Liver (tissue), 9 donors: ENCODE measurements around the gene KCNJ10. TPM values are rescaled to one million over a fixed set of nuclear protein-coding genes. Genes with fewer than 3 reads are reported as not detected.

Experiments
- DNase-seq: peaks from one replicate; pipeline ENCODE4 v3.0.0-alpha.2; 2017; ENCODE audit warnings: low spot score
- H3K27ac ChIP-seq, 2 donors: one replicate each; pipeline ENCODE4 v1.7.0; 2013; ENCODE audit warnings: inconsistent platforms in 2 of 2, low read length in 2 of 2, control low read depth in 1 of 2, low read depth in 1 of 2, mild to moderate bottlenecking in 1 of 2
- H3K27me3 ChIP-seq, 4 donors: one replicate each; pipeline versions ENCODE4 v1.6.1 to v1.7.0; 2013; ENCODE audit warnings: low read length in 3 of 4, inconsistent platforms in 1 of 4, mild to moderate bottlenecking in 1 of 4, moderate library complexity in 1 of 4; ENCODE audit not compliant: control insufficient read depth in 4 of 4, insufficient read depth in 4 of 4
- H3K36me3 ChIP-seq, 4 donors: one replicate each; pipeline versions ENCODE4 v1.6.1 to v1.7.0; 2013; ENCODE audit warnings: low read length in 3 of 4, mild to moderate bottlenecking in 3 of 4, low read depth in 1 of 4, moderate library complexity in 1 of 4; ENCODE audit not compliant: control insufficient read depth in 4 of 4, insufficient read depth in 3 of 4
- H3K4me1 ChIP-seq, 4 donors: one replicate each; pipeline versions ENCODE4 v1.6.1 to v1.7.0; 2013; ENCODE audit warnings: low read length in 3 of 4, mild to moderate bottlenecking in 3 of 4, moderate library complexity in 1 of 4; ENCODE audit not compliant: control insufficient read depth in 4 of 4, insufficient read depth in 4 of 4
- H3K4me3 ChIP-seq, 3 donors: one replicate each; pipeline versions ENCODE4 v1.6.1 to v1.7.0; 2013; ENCODE audit warnings: low read length in 3 of 3, control low read depth in 1 of 3, low read depth in 1 of 3, mild to moderate bottlenecking in 1 of 3
- H3K9ac ChIP-seq, 2 donors: one replicate each; pipeline ENCODE4 v1.7.0; 2013; ENCODE audit warnings: low read length in 2 of 2, mild to moderate bottlenecking in 2 of 2, moderate library complexity in 2 of 2, control low read depth in 1 of 2, low read depth in 1 of 2
- H3K9me3 ChIP-seq, 4 donors: one replicate each; pipeline versions ENCODE4 v1.6.1 to v1.7.0; 2013; ENCODE audit warnings: low read length in 3 of 4; ENCODE audit not compliant: control insufficient read depth in 4 of 4
- ATF3 ChIP-seq: IDR thresholded peaks from 2 replicates; pipeline ENCODE4 v1.6.1; 2016; ENCODE audit warnings: antibody characterized with exemption
- CTCF ChIP-seq: fragments of 150-350 bp; IDR thresholded peaks from 2 replicates; pipeline ENCODE4 v1.5.1; 2017; ENCODE audit warnings: improper control_type of control experiment, low read depth, low read length; ENCODE audit not compliant: missing input control
- HNF4A ChIP-seq, 2 donors: conservative IDR thresholded peaks; 2 replicates each; pipeline ENCODE4 v1.6.1; 2016; ENCODE audit warnings: antibody characterized with exemption in 2 of 2, mild to moderate bottlenecking in 2 of 2
- JUND ChIP-seq, 2 donors: IDR thresholded peaks; 2 replicates each; pipeline ENCODE4 v1.6.1; 2016; ENCODE audit warnings: antibody characterized with exemption in 2 of 2
- MAX ChIP-seq: IDR thresholded peaks from 2 replicates; pipeline ENCODE4 v1.6.1; 2016; ENCODE audit warnings: antibody characterized with exemption
- NR2F2 ChIP-seq: IDR thresholded peaks from 2 replicates; pipeline ENCODE4 v1.6.1; 2016; ENCODE audit warnings: antibody characterized with exemption
- RAD21 ChIP-seq, 2 donors: IDR thresholded peaks; 2 replicates each; pipeline ENCODE4 v1.6.1; 2016; ENCODE audit warnings: antibody characterized with exemption in 2 of 2, mild to moderate bottlenecking in 2 of 2
- REST ChIP-seq: IDR thresholded peaks from 2 replicates; pipeline ENCODE4 v1.6.1; 2016; ENCODE audit warnings: antibody characterized with exemption, mild to moderate bottlenecking
- RXRA ChIP-seq, 2 donors: IDR thresholded peaks; 2 replicates each; pipeline ENCODE4 v1.6.1; 2017 to 2018; ENCODE audit warnings: antibody characterized with exemption in 2 of 2, mild to moderate bottlenecking in 1 of 2
- WGBS: extraction: QIAGEN DNeasy Blood & Tissue Kit; methylation state at CpG from one replicate; pipeline ENCODE4 v1.1.7; 2013; 5-methylcytosine and 5-hydroxymethylcytosine counted together
- polyA plus RNA-seq, 2 donors: library from polyadenylated mRNA; stranded (reverse) in 1 of 2; unstranded in 1 of 2; fragments of 200-250 nt in 1 of 2; fragments of >200 nt in 1 of 2; fragmentation: Nextera tagmentation in 1 of 2; extraction: Ambion mirVana in 1 of 2; gene quantifications; one replicate each; pipeline versions ENCODE4 v1.2.1 to v1.2.3, GENCODE V29; 2013 to 2015
- total RNA-seq, 2 donors: library from RNA; depleted of rRNA; stranded (reverse); fragments of >200 nt; gene quantifications; one replicate each; pipeline ENCODE4 v1.2.3, GENCODE V29; 2014
- donor health status: healthy.
- donor health status: healthy.
- donor health status: healthy.
- donor health status: healthy.
- donor health status: healthy.

KCNJ10 gene
- total and polyA plus RNA-seq, 4 donors: 0.48 to 1.6 (median 0.52) TPM

- H3K4me3 ChIP-seq: no peak overlapping the region
- peaks cover 8 to 20% (median 16%) of the 10 kb centered on the region in 4 donors for H3K4me1 ChIP-seq
- no peaks in the 10 kb centered on the region for H3K27me3 ChIP-seq
- H3K9ac ChIP-seq: no peak overlapping the region
- no peaks in the 10 kb centered on the region for H3K36me3 ChIP-seq
- H3K27ac ChIP-seq: no peak overlapping the region
- DNase-seq: no peak
- H3K9me3 ChIP-seq: no peaks in the 10 kb centered on the region
- no peak for TF ChIP-seq MAX
- no peak for TF ChIP-seq CTCF
- TF ChIP-seq ATF3: no peak
- no peak for TF ChIP-seq NR2F2
- TF ChIP-seq HNF4A (conservative IDR thresholded peaks at IDR 0.05): no peak
- no peak for TF ChIP-seq JUND (IDR thresholded peaks at IDR 0.05)
- TF ChIP-seq RXRA (IDR thresholded peaks at IDR 0.05): no peak
- 93% methylated on average over 6 of the region's 6 CpGs for WGBS
Measured at GRCh38 chr1:159973350-159973940, 96.5 kb downstream of the KCNJ10 start.

- Histone ChIP-seq H3K9me3 (no peaks in the 10 kb centered on the region), H3K4me3 (no peak overlapping the region), H3K27ac (no peak overlapping the region), H3K36me3 (no peaks in the 10 kb centered on the region), H3K4me1 (peaks cover 8 to 20% (median 16%) of the 10 kb centered on the region in 4 donors), H3K9ac (no peak overlapping the region), H3K27me3 (no peaks in the 10 kb centered on the region)
- no peak for DNase-seq
- TF ChIP-seq NR2F2 (no peak), RAD21 (IDR thresholded peaks at IDR 0.05) (no peak), REST (no peak), CTCF (no peak)
- WGBS: 93% methylated on average over 8 of the region's 8 CpGs
Measured at GRCh38 chr1:159972443-159973205, 97.3 kb downstream of the KCNJ10 start.
